Measurements from ENCODE around the gene ZNF536.

Gene ZNF536

GRCh38 chr19:30536975-30537374, 164.8 kb downstream of the ZNF536 start:
- no peak overlapping the region for H3K27ac ChIP-seq
- TF ChIP-seq, protein P1, sequence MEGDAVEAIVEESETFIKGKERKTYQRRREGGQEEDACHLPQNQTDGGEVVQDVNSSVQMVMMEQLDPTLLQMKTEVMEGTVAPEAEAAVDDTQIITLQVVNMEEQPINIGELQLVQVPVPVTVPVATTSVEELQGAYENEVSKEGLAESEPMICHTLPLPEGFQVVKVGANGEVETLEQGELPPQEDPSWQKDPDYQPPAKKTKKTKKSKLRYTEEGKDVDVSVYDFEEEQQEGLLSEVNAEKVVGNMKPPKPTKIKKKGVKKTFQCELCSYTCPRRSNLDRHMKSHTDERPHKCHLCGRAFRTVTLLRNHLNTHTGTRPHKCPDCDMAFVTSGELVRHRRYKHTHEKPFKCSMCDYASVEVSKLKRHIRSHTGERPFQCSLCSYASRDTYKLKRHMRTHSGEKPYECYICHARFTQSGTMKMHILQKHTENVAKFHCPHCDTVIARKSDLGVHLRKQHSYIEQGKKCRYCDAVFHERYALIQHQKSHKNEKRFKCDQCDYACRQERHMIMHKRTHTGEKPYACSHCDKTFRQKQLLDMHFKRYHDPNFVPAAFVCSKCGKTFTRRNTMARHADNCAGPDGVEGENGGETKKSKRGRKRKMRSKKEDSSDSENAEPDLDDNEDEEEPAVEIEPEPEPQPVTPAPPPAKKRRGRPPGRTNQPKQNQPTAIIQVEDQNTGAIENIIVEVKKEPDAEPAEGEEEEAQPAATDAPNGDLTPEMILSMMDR (IDR thresholded peaks at IDR 0.05): no peak
- no peak for TF ChIP-seq ZFX (IDR thresholded peaks at IDR 0.05; ENCODE audit: borderline replicate concordance)

- H3K27ac ChIP-seq: no peak overlapping the region
- TF ChIP-seq, protein P1 (IDR thresholded peaks at IDR 0.05): no peak
- no peak for TF ChIP-seq ZFX (IDR thresholded peaks at IDR 0.05; ENCODE audit: borderline replicate concordance)
Observed at GRCh38 chr19:30539315-30539714, 167.1 kb downstream of the ZNF536 start.

GRCh38 chr19:30539981-30540380, 167.8 kb downstream of the ZNF536 start:
- no peak for TF ChIP-seq ZFX (IDR thresholded peaks at IDR 0.05; ENCODE audit: borderline replicate concordance)
- TF ChIP-seq, protein P1 (IDR thresholded peaks at IDR 0.05): no peak
- H3K27ac ChIP-seq: no peak overlapping the region

- H3K27ac ChIP-seq: no peak overlapping the region
- TF ChIP-seq, protein P1 (IDR thresholded peaks at IDR 0.05): no peak
- TF ChIP-seq ZFX (IDR thresholded peaks at IDR 0.05; ENCODE audit: borderline replicate concordance): no peak
Observed at GRCh38 chr19:30540761-30541160, 168.6 kb downstream of the ZNF536 start.

DNA sequence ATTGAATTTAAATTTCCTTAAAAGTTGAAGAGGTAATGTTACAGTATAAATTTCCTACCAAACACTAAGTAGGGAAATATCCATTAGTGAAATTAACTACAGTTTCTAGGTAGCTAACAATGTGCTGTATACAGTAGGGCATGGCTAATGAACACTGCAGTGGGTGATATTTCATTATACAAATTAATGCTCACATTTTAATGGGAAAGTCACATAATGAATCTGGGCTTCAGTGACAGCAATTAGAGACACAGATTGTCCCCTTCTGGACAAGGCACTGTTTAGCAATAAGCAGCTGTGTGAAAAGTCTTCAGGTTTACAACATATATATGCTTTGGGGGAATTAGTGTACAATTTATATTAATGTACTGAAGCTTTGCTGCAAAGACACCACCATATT, 169.4 kb downstream of the ZNF536 start:
- TF ChIP-seq ZFX (IDR thresholded peaks at IDR 0.05; ENCODE audit: borderline replicate concordance): no peak
- TF ChIP-seq, protein P1 (IDR thresholded peaks at IDR 0.05): no peak
- no peak overlapping the region for H3K27ac ChIP-seq

DNA sequence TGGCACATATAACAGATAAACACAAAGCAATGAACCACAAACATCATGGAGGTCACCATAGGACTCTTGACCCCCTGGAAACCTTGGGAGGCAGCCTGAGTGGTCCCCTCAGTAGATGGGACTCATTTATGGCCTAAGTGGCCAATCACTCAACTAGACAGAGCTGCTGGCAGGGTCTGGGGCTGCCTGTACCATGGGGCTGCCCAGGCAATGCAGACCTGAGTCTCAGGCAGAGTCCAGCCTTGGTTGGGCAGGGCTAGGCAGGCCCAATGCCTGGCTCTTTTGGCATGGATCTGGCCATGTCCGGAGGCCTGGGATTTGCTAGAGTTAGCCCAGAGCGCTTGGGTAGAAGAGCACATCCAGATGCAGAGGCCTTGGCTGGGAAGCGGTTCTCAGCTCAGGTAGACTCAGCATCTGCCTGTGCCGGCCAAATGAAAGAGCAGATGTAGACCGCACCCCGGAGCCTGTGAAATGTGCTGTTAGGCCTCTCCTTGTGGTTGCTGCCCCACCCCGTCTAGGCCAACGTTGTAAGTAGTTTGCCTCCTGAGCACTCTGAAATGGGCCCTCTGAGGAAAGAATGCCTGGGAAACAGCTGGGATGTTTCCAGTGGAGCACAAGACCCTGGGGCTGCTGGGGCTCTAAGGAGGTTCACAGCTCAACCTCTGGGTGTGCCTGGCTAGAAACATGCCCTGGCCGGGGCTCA, 171.2 kb downstream of the ZNF536 start:
- no peak for TF ChIP-seq ZFX (IDR thresholded peaks at IDR 0.05; ENCODE audit: borderline replicate concordance)
- TF ChIP-seq, protein P1 (IDR thresholded peaks at IDR 0.05): no peak
- H3K27ac ChIP-seq: no peak overlapping the region

GRCh38 chr19:30545752-30546151, 173.6 kb downstream of the ZNF536 start:
- H3K27ac ChIP-seq: no peak overlapping the region
- TF ChIP-seq, protein P1 (IDR thresholded peaks at IDR 0.05): no peak
- no peak for TF ChIP-seq ZFX (IDR thresholded peaks at IDR 0.05; ENCODE audit: borderline replicate concordance)
